ENCODE measurements around the gene ARMC8. TPM values are rescaled to one million over a fixed set of nuclear protein-coding genes. Genes with fewer than 3 reads are reported as not detected.

The ARMC8 gene
- total and polyA plus RNA-seq, 2 of the 8 experiments (the other 6 are each of a cell fraction or from before 2014, with no cell fraction given) = 47.3 to 58.5 TPM

DNA sequence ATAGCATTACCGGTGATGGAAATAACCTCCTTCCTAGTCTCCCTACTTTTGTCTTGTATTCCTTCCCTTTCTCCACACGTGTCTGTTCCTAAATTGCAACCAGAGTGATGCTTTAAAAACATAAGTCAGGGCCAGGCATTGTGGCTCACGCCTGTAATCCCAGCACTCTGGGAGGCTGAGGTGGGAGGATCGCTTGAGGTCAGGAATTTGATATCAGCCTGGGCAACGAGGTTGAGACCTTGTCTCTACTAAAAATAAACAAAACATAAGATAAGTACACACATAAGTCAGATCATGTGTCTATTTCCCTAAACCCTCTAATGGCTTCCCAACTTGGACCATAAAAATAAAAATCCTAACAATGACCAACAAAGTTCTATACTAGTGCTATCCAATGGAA, 18.4 kb downstream of the ARMC8 start (continued):
- TF ChIP-seq POLR2A (IDR thresholded peaks at IDR 0.05; ENCODE audit: control extremely low read depth in 1 of 2, low read depth in 2 of 2, low read length in 2 of 2) (no peak), RBBP5 (IDR thresholded peaks at IDR 0.05; ENCODE audit: borderline replicate concordance, low read depth, low read length) (no peak), BCL11A (IDR thresholded peaks at IDR 0.05; ENCODE audit: low read depth in 2 of 2, low read length in 2 of 2) (no peak)
- TF ChIP-seq, protein P1, sequence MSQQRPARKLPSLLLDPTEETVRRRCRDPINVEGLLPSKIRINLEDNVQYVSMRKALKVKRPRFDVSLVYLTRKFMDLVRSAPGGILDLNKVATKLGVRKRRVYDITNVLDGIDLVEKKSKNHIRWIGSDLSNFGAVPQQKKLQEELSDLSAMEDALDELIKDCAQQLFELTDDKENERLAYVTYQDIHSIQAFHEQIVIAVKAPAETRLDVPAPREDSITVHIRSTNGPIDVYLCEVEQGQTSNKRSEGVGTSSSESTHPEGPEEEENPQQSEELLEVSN (IDR thresholded peaks at IDR 0.05) = no peak

Measured in H1 (cell line).